Vagina (tissue), 2 donors: ENCODE measurements around the gene RIOX2. TPM values are rescaled to one million over a fixed set of nuclear protein-coding genes. Genes with fewer than 3 reads are reported as not detected.

Source experiments
- DNase-seq, 2 donors: peaks; one replicate each; pipeline ENCODE4 v3.0.0-alpha.2; 2017; ENCODE audit errors: extremely low spot score in 2 of 2
- H3K27ac ChIP-seq: fragments of 200-600 bp; sonication (generic); one replicate; pipeline ENCODE4 v1.5.1; 2019
- H3K27me3 ChIP-seq: fragments of 200-600 bp; sonication (generic); one replicate; pipeline ENCODE4 v1.5.1; 2019
- H3K36me3 ChIP-seq, 2 donors: fragments of 200-600 bp; sonication (generic); one replicate each; pipeline ENCODE4 v1.5.1; 2017 to 2019
- H3K4me1 ChIP-seq: fragments of 200-600 bp; sonication (generic); one replicate; pipeline ENCODE4 v1.5.1; 2019
- H3K4me3 ChIP-seq, 2 donors: fragments of 200-600 bp; sonication (generic); 1 replicate in 1 of 2; 2 replicates in 1 of 2; pipeline ENCODE4 v1.5.1; 2016 to 2019
- H3K9me3 ChIP-seq: fragments of 200-600 bp; sonication (generic); one replicate; pipeline ENCODE4 v1.5.1; 2019
- POLR2A ChIP-seq, 2 donors: fragments of 450-650 bp; IDR thresholded peaks; one replicate each; pipeline ENCODE4 v1.6.1; 2017; ENCODE audit warnings: antibody characterized with exemption in 2 of 2, mild to moderate bottlenecking in 2 of 2, moderate library complexity in 2 of 2
- POLR2AphosphoS5 ChIP-seq, 2 donors: sonication (generic); formaldehyde crosslinking; IDR thresholded peaks; one replicate each; pipeline ENCODE4 v1.9.0; 2017; ENCODE audit warnings: antibody characterized with exemption in 2 of 2, mild to moderate bottlenecking in 2 of 2, low read depth in 1 of 2; ENCODE audit not compliant: insufficient read depth in 1 of 2
- intact Hi-C: fragments of 100-400 bp; cut with DNase I; formaldehyde crosslinking; loops from one replicate; pipeline ENCODE4 v1.15.1; 2023
- total RNA-seq: library from RNA; depleted of rRNA; stranded (reverse); fragments of >200 nt; gene quantifications from one replicate; pipeline ENCODE4 v1.2.3, GENCODE V29; 2016
- TF ChIP-seq, protein P1 (sequence below), 3 experiments: fragments of 450-650 bp in 2 of 3; fragments of 200-600 bp in 1 of 3; sonication (generic) in 1 of 3; IDR thresholded peaks; one replicate each; pipeline ENCODE4 v1.5.1; 2017 to 2019; ENCODE audit warnings: antibody characterized with exemption in 3 of 3, mild to moderate bottlenecking in 2 of 3, moderate library complexity in 2 of 3

RIOX2 gene
- total RNA-seq, 1 donor from 2014 or later: 33.4 TPM

DNA sequence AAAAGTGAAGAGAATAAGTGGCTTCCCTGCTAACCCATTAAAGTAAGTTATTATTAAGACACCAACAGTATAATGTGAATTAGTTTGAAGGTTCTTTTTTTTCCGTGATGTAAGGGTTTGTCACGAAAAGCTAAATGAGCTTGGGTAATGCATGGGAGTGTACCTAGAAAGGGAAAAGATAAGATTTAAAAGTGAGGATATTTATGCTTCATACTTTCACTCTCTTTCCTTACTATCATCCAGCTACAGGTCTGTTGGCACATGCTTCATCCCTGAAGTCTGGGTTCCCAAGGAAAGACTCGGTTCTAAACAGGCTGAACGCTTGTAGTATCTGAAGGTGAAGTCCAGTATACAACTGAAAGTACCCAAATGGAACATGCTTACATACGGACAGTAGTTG, 26.9 kb upstream of the RIOX2 start:
- DNase-seq: no peak
- H3K36me3 ChIP-seq: no peaks in the 10 kb centered on the region
- TF ChIP-seq POLR2A (IDR thresholded peaks at IDR 0.05): no peak
- TF ChIP-seq, protein P1, sequence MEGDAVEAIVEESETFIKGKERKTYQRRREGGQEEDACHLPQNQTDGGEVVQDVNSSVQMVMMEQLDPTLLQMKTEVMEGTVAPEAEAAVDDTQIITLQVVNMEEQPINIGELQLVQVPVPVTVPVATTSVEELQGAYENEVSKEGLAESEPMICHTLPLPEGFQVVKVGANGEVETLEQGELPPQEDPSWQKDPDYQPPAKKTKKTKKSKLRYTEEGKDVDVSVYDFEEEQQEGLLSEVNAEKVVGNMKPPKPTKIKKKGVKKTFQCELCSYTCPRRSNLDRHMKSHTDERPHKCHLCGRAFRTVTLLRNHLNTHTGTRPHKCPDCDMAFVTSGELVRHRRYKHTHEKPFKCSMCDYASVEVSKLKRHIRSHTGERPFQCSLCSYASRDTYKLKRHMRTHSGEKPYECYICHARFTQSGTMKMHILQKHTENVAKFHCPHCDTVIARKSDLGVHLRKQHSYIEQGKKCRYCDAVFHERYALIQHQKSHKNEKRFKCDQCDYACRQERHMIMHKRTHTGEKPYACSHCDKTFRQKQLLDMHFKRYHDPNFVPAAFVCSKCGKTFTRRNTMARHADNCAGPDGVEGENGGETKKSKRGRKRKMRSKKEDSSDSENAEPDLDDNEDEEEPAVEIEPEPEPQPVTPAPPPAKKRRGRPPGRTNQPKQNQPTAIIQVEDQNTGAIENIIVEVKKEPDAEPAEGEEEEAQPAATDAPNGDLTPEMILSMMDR (IDR thresholded peaks at IDR 0.05): no peak
- no peak for TF ChIP-seq POLR2AphosphoS5 (IDR thresholded peaks at IDR 0.05; ENCODE audit: insufficient read depth in 1 of 2, low read depth in 1 of 2)
- no peak overlapping the region for H3K4me3 ChIP-seq
- intact Hi-C loops: no loop called here
- no peaks in the 10 kb centered on the region for H3K4me1 ChIP-seq
- H3K9me3 ChIP-seq: no peaks in the 10 kb centered on the region
- no peak overlapping the region for H3K27ac ChIP-seq
- H3K27me3 ChIP-seq: no peaks in the 10 kb centered on the region

GRCh38 chr3:97996988-97997387, 24.8 kb upstream of the RIOX2 start:
- no peak for DNase-seq
- Histone ChIP-seq H3K4me1 (no peaks in the 10 kb centered on the region), H3K36me3 (no peaks in the 10 kb centered on the region), H3K27ac (no peak overlapping the region), H3K27me3 (no peaks in the 10 kb centered on the region), H3K4me3 (no peak overlapping the region), H3K9me3 (no peaks in the 10 kb centered on the region)
- intact Hi-C loops: no loop called here
- TF ChIP-seq POLR2AphosphoS5 (IDR thresholded peaks at IDR 0.05; ENCODE audit: insufficient read depth in 1 of 2, low read depth in 1 of 2): no peak
- no peak for TF ChIP-seq POLR2A (IDR thresholded peaks at IDR 0.05)
- TF ChIP-seq, protein P1 (IDR thresholded peaks at IDR 0.05): no peak

DNA sequence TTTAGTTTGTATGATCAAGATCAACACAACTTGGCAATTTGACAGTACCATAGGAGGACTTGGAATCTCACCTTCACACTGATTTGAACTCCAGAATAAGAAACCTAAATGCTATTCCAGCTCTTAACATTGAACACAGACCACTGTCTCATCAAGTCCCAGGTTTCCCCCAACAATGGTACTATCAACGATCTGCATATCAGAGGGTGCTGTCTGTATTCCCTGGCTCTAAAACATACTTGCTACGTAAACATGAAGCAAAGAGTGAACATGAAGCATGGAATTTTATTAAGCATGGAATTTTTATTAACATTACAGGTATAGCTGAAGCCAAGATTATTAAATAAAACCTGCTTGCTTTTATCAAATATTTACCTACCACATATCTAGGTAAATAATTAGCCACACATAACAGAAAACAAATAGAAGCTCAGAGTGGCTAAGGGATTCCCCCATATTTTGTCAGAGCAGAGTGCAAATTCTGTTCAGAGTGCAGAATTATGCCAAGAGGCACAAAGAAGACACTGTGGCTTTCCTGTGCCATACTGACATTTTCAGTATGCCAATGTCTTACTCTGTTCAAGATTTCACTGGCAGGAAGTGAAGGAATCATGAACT, 22.2 kb upstream of the RIOX2 start:
- H3K27ac ChIP-seq: no peak overlapping the region
- no peaks in the 10 kb centered on the region for H3K27me3 ChIP-seq
- no peaks in the 10 kb centered on the region for H3K36me3 ChIP-seq
- intact Hi-C loops: no loop called here
- TF ChIP-seq POLR2A (IDR thresholded peaks at IDR 0.05): no peak
- TF ChIP-seq, protein P1 (IDR thresholded peaks at IDR 0.05): no peak
- no peak for TF ChIP-seq POLR2AphosphoS5 (IDR thresholded peaks at IDR 0.05; ENCODE audit: insufficient read depth in 1 of 2, low read depth in 1 of 2)
- DNase-seq: no peak
- no peak overlapping the region for H3K4me3 ChIP-seq
- H3K9me3 ChIP-seq: no peaks in the 10 kb centered on the region
- H3K4me1 ChIP-seq: no peaks in the 10 kb centered on the region

GRCh38 chr3:97993526-97993925, 21.3 kb upstream of the RIOX2 start:
- TF ChIP-seq POLR2AphosphoS5 (IDR thresholded peaks at IDR 0.05; ENCODE audit: insufficient read depth in 1 of 2, low read depth in 1 of 2) (no peak), POLR2A (IDR thresholded peaks at IDR 0.05) (no peak)
- TF ChIP-seq, protein P1 (IDR thresholded peaks at IDR 0.05): no peak

GRCh38 chr3:97992547-97993173, 20.4 kb upstream of the RIOX2 start:
- TF ChIP-seq, protein P1 (IDR thresholded peaks at IDR 0.05): no peak
- TF ChIP-seq POLR2AphosphoS5 (IDR thresholded peaks at IDR 0.05; ENCODE audit: insufficient read depth in 1 of 2, low read depth in 1 of 2) (no peak), POLR2A (IDR thresholded peaks at IDR 0.05) (no peak)
- no peaks in the 10 kb centered on the region for H3K4me1 ChIP-seq
- H3K4me3 ChIP-seq: no peak overlapping the region
- no peaks in the 10 kb centered on the region for H3K9me3 ChIP-seq
- H3K27ac ChIP-seq: no peak overlapping the region
- no peaks in the 10 kb centered on the region for H3K36me3 ChIP-seq
- no peak for DNase-seq
- intact Hi-C loops: no loop called here
- H3K27me3 ChIP-seq: no peaks in the 10 kb centered on the region

More at GRCh38 chr3:97993526-97993925, 21.3 kb upstream of the RIOX2 start:
- no peaks in the 10 kb centered on the region for H3K9me3 ChIP-seq
- DNase-seq: no peak
- H3K4me3 ChIP-seq: no peak overlapping the region
- no peaks in the 10 kb centered on the region for H3K4me1 ChIP-seq
- intact Hi-C loops: no loop called here
- H3K27ac ChIP-seq: no peak overlapping the region
- H3K27me3 ChIP-seq: no peaks in the 10 kb centered on the region
- no peaks in the 10 kb centered on the region for H3K36me3 ChIP-seq
